ENCODE measurements around the gene PERP.

The PERP gene

GRCh38 chr6:138110229-138110628 lies 3.0 kb upstream of the PERP start:
- H3K4me1 Mint-ChIP-seq (ENCODE audit: low read depth) = peaks cover 25% of the 10 kb centered on the region
- H3K36me3 Mint-ChIP-seq (ENCODE audit: low read depth) = peaks cover 2% of the 10 kb centered on the region
- no peak overlapping the region for H3K27ac Mint-ChIP-seq
- peaks cover 55% of the 10 kb centered on the region for H3K27me3 Mint-ChIP-seq (ENCODE audit: low read depth)
- H3K4me3 Mint-ChIP-seq = no peak overlapping the region
- H3K9me3 Mint-ChIP-seq = no peaks in the 10 kb centered on the region

- H3K27me3 Mint-ChIP-seq (ENCODE audit: low read depth) = peaks cover 51% of the 10 kb centered on the region
- peaks cover 24% of the 10 kb centered on the region for H3K4me1 Mint-ChIP-seq (ENCODE audit: low read depth)
- no peak overlapping the region for H3K4me3 Mint-ChIP-seq
- H3K9me3 Mint-ChIP-seq = no peaks in the 10 kb centered on the region
- no peak overlapping the region for H3K27ac Mint-ChIP-seq
- H3K36me3 Mint-ChIP-seq (ENCODE audit: low read depth) = peaks cover 2% of the 10 kb centered on the region
Measured at GRCh38 chr6:138109042-138109997, 2.1 kb upstream of the PERP start.

GRCh38 chr6:138107752-138108592 lies 753 bp upstream of the PERP start:
- H3K27me3 Mint-ChIP-seq (ENCODE audit: low read depth) = peaks cover 47% of the 10 kb centered on the region

GRCh38 chr6:138106665-138107077 lies 548 bp downstream of the PERP start:
- Mint-ChIP-seq H3K4me1 (ENCODE audit: low read depth) (peaks cover 24% of the 10 kb centered on the region), H3K36me3 (ENCODE audit: low read depth) (peaks cover 2% of the 10 kb centered on the region), H3K27me3 (ENCODE audit: low read depth) (peaks cover 51% of the 10 kb centered on the region), H3K4me3 (peak overlapping the region; percentile 90), H3K9me3 (no peaks in the 10 kb centered on the region), H3K27ac (peak overlapping the region; percentile 90)

More at GRCh38 chr6:138107752-138108592, 753 bp upstream of the PERP start:
- Mint-ChIP-seq H3K9me3 (no peaks in the 10 kb centered on the region), H3K4me3 (peak overlapping the region; percentile 88), H3K4me1 (ENCODE audit: low read depth) (peaks cover 24% of the 10 kb centered on the region), H3K27ac (peak overlapping the region; percentile 69), H3K36me3 (ENCODE audit: low read depth) (peaks cover 2% of the 10 kb centered on the region)

- no peaks in the 10 kb centered on the region for H3K9me3 Mint-ChIP-seq
- peak overlapping the region; percentile 90 for H3K27ac Mint-ChIP-seq
- H3K27me3 Mint-ChIP-seq (ENCODE audit: low read depth) = peaks cover 49% of the 10 kb centered on the region
- H3K36me3 Mint-ChIP-seq (ENCODE audit: low read depth) = peaks cover 2% of the 10 kb centered on the region
- H3K4me3 Mint-ChIP-seq = peak overlapping the region; percentile 90
- H3K4me1 Mint-ChIP-seq (ENCODE audit: low read depth) = peaks cover 24% of the 10 kb centered on the region
Measured at GRCh38 chr6:138105880-138106664, 1.1 kb downstream of the PERP start.

GRCh38 chr6:138105446-138105845 lies 1.8 kb downstream of the PERP start:
- Mint-ChIP-seq H3K4me1 (ENCODE audit: low read depth) (peaks cover 24% of the 10 kb centered on the region), H3K27me3 (ENCODE audit: low read depth) (peaks cover 44% of the 10 kb centered on the region), H3K9me3 (no peaks in the 10 kb centered on the region), H3K36me3 (ENCODE audit: low read depth) (peaks cover 2% of the 10 kb centered on the region), H3K27ac (no peak overlapping the region), H3K4me3 (peak overlapping the region; percentile 90)

GRCh38 chr6:138104618-138105213 lies 2.5 kb downstream of the PERP start:
- no peak overlapping the region for H3K4me3 Mint-ChIP-seq
- H3K27me3 Mint-ChIP-seq (ENCODE audit: low read depth) = peaks cover 45% of the 10 kb centered on the region
- no peak overlapping the region for H3K27ac Mint-ChIP-seq
- no peaks in the 10 kb centered on the region for H3K9me3 Mint-ChIP-seq
- peaks cover 24% of the 10 kb centered on the region for H3K4me1 Mint-ChIP-seq (ENCODE audit: low read depth)
- peaks cover 2% of the 10 kb centered on the region for H3K36me3 Mint-ChIP-seq (ENCODE audit: low read depth)

- H3K4me3 Mint-ChIP-seq = no peak overlapping the region
- H3K36me3 Mint-ChIP-seq (ENCODE audit: low read depth) = peaks cover 2% of the 10 kb centered on the region
- no peak overlapping the region for H3K27ac Mint-ChIP-seq
- H3K27me3 Mint-ChIP-seq (ENCODE audit: low read depth) = peaks cover 43% of the 10 kb centered on the region
- H3K4me1 Mint-ChIP-seq (ENCODE audit: low read depth) = peaks cover 21% of the 10 kb centered on the region
- peaks cover under 1% of the 10 kb centered on the region for H3K9me3 Mint-ChIP-seq
Measured at GRCh38 chr6:138103871-138104270, 3.3 kb downstream of the PERP start.

- Mint-ChIP-seq H3K9me3 (peaks cover 6% of the 10 kb centered on the region), H3K36me3 (ENCODE audit: low read depth) (peaks cover 5% of the 10 kb centered on the region), H3K27me3 (ENCODE audit: low read depth) (peaks cover 47% of the 10 kb centered on the region), H3K27ac (no peak overlapping the region), H3K4me3 (no peak overlapping the region), H3K4me1 (ENCODE audit: low read depth) (peaks cover 14% of the 10 kb centered on the region)
Measured at GRCh38 chr6:138101946-138102731, 5.1 kb downstream of the PERP start.

GRCh38 chr6:138099832-138100231 lies 7.4 kb downstream of the PERP start:
- Mint-ChIP-seq H3K36me3 (ENCODE audit: low read depth) (peaks cover 12% of the 10 kb centered on the region), H3K27ac (no peak overlapping the region), H3K4me1 (ENCODE audit: low read depth) (no peaks in the 10 kb centered on the region), H3K27me3 (ENCODE audit: low read depth) (peaks cover 37% of the 10 kb centered on the region), H3K9me3 (peaks cover 6% of the 10 kb centered on the region), H3K4me3 (no peak overlapping the region)

- H3K27me3 Mint-ChIP-seq (ENCODE audit: low read depth) = peaks cover 34% of the 10 kb centered on the region
- no peak overlapping the region for H3K27ac Mint-ChIP-seq
- no peaks in the 10 kb centered on the region for H3K4me1 Mint-ChIP-seq (ENCODE audit: low read depth)
- H3K9me3 Mint-ChIP-seq = peaks cover 6% of the 10 kb centered on the region
- peaks cover 15% of the 10 kb centered on the region for H3K36me3 Mint-ChIP-seq (ENCODE audit: low read depth)
- H3K4me3 Mint-ChIP-seq = no peak overlapping the region
Measured at GRCh38 chr6:138098306-138098705, 8.9 kb downstream of the PERP start.

- Mint-ChIP-seq H3K4me3 (no peak overlapping the region), H3K27me3 (ENCODE audit: low read depth) (peaks cover 19% of the 10 kb centered on the region), H3K27ac (no peak overlapping the region), H3K9me3 (peaks cover 6% of the 10 kb centered on the region), H3K36me3 (ENCODE audit: low read depth) (peaks cover 15% of the 10 kb centered on the region), H3K4me1 (ENCODE audit: low read depth) (no peaks in the 10 kb centered on the region)
Measured at GRCh38 chr6:138094260-138094659, 13.0 kb downstream of the PERP start.

- Mint-ChIP-seq H3K27ac (no peak overlapping the region), H3K4me1 (ENCODE audit: low read depth) (no peaks in the 10 kb centered on the region), H3K36me3 (ENCODE audit: low read depth) (peaks cover 15% of the 10 kb centered on the region), H3K4me3 (no peak overlapping the region), H3K9me3 (peaks cover 3% of the 10 kb centered on the region), H3K27me3 (ENCODE audit: low read depth) (peaks cover 14% of the 10 kb centered on the region)
Measured at GRCh38 chr6:138093632-138094031, 13.6 kb downstream of the PERP start.
